Mucosa of stomach (tissue), 1 donor: Measurements from ENCODE around the gene BCAS1.

Experiments used
- H3K27me3 ChIP-seq: one replicate; pipeline ENCODE4 v1.7.0; 2013; ENCODE audit warnings: mild to moderate bottlenecking, low read length; ENCODE audit not compliant: control insufficient read depth, insufficient read depth
- H3K36me3 ChIP-seq: one replicate; pipeline ENCODE4 v1.7.0; 2013; ENCODE audit warnings: low read length; ENCODE audit not compliant: control insufficient read depth, insufficient read depth
- H3K4me1 ChIP-seq: one replicate; pipeline ENCODE4 v1.7.0; 2013; ENCODE audit warnings: mild to moderate bottlenecking, low read length; ENCODE audit not compliant: control insufficient read depth, insufficient read depth
- H3K4me3 ChIP-seq: one replicate; pipeline ENCODE4 v1.7.0; 2013; ENCODE audit warnings: low read length
- H3K9ac ChIP-seq: one replicate; pipeline ENCODE4 v1.7.0; 2013; ENCODE audit warnings: mild to moderate bottlenecking, low read length, moderate library complexity
- H3K9me3 ChIP-seq: one replicate; pipeline ENCODE4 v1.7.0; 2013; ENCODE audit warnings: mild to moderate bottlenecking, low read length, moderate library complexity; ENCODE audit not compliant: control insufficient read depth
- donor health status: Pancreatic carcinoma.

The BCAS1 gene

DNA sequence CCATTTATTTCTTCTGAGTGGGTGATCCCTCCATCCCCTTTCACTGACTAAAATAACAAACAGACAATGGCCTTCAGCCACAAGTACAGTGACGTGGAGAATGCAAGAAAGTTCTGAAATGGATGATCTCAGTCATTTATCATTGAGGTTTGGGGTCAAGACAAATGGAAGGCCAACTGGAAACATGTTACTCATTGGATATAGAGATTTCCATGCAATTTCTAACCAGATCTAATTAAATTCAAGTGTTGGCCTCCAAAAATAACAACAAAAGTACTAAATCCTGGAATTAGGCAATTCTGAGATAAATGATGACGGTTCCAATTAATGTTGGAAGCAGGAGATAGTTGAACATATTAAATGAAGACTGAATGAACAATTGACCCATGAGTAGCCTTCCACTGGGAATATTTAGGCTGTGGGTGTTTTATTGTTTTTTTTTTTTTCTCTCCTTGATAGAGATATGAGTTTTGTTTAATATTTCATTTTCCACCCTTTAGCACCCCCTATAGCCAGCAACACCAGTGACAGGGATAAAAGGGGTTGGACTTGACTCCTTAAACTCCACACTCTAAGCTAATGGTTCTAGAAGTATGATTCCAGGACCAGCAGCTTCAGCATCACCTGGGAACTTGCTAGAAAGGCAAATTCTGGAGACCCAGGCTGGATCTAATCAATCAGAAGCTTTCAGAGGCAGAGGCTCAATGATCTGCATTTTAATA lies 112.8 kb downstream of the BCAS1 start:
- Histone ChIP-seq H3K27me3 (no peaks in the 10 kb centered on the region), H3K4me1 (no peaks in the 10 kb centered on the region), H3K36me3 (no peaks in the 10 kb centered on the region), H3K9me3 (no peaks in the 10 kb centered on the region), H3K9ac (no peak overlapping the region), H3K4me3 (no peak overlapping the region)

DNA sequence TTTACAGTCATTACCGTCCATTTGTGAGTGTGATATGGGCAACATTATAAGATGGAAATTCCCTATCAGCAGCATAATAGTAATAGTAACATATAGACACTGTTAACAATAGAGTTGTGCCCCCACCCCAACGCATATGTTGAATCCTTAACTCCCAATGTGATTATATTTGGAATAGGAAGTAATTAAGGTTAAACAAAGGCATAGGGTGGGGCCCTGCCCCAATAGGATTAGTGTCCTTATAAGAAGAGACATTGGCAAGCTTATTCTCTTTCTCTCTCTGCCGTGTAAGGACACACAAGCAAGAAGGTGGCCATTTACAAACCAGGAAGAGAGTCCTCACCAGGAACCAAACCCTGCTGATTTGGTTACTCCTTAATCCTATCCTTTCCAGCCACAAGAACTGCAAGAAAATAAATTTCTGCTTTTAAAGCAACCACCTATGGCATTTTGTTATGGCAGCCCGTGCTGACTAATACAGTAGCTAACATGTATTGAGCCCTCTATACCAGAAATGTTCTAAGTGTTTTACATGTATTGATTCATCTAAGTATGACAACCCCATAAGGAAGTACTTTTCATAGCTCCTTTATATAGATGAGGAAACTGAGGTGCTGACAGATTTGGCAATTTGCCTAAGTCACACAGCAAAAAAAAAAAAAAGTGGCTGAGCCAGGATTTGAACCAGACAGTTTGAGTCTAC lies 114.2 kb downstream of the BCAS1 start:
- no peaks in the 10 kb centered on the region for H3K4me1 ChIP-seq
- no peak overlapping the region for H3K4me3 ChIP-seq
- H3K36me3 ChIP-seq: no peaks in the 10 kb centered on the region
- no peaks in the 10 kb centered on the region for H3K9me3 ChIP-seq
- H3K27me3 ChIP-seq: no peaks in the 10 kb centered on the region
- H3K9ac ChIP-seq: no peak overlapping the region

DNA sequence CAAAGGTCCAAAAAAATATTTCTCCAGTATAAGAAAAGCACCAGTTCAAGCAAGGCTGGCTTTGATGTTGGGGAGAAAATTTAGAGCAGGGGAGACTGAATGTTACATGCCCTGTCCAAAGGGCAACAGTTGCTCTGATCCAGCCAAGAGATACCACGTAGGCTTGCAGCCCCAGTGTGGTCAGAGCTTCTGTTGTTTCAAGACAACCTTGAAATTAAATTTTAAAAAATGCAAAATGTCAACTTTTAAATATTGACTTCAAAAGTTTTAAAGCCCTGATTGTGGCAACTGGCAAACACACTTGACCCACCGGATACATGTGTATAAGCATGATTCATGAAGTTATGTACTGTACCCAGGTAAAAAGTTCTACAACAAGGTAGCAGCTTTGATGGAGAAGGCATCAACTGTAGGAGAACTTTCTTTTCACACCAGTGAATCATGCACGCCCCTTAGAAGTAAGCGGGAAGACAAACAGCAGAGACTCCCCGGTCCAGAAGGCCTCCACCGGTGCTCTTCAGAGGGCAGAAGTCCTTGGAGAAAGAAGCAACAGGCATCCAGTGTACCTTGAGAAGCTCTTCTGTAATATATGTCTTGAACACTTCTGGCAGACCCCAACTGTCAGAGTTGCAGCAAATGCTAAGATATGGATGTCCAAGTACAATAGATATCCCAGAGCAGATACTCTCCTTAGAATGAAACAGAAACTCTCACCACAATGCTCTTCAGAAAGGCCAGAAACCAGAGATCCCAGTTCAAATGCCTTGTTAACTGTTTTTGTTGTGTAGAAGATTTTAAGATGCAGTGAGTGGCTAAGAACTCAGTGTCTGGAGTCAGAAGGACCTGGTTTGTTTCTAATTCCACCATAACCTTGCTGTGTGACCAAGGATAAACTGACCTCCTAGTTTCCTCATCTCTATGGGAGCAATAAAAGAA lies 115.4 kb downstream of the BCAS1 start:
- Histone ChIP-seq H3K4me1 (no peaks in the 10 kb centered on the region), H3K4me3 (no peak overlapping the region), H3K27me3 (no peaks in the 10 kb centered on the region), H3K36me3 (no peaks in the 10 kb centered on the region), H3K9me3 (no peaks in the 10 kb centered on the region), H3K9ac (no peak overlapping the region)

DNA sequence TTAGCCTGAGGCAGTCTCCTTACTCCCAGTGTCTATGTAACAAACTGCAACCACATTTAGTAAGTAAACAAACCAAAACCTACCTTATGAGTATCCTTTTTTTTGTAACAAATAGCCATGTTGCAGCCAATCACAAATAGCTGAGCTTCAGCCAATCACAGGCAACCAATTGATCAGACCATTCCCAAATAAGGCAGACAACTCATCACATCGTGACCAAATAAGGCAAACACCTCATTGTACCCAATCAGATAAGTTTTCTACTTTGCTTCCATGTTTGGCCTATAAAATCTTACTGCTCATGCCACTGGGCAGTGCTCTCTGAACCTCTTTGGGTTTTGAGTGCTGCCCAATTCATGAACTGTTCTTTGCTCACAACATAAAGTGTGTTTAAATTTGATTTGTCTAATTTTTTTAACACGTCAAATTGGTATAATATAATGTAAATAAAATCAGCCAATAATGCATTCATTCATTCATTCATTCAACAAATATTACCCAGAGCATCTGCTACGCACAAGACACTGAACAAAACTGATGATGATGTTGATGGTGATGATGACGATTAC lies 117.8 kb downstream of the BCAS1 start:
- peaks cover 8% of the 10 kb centered on the region for H3K4me1 ChIP-seq
- H3K9ac ChIP-seq: no peak overlapping the region
- peaks cover 4% of the 10 kb centered on the region for H3K36me3 ChIP-seq
- H3K4me3 ChIP-seq: no peak overlapping the region
- H3K9me3 ChIP-seq: no peaks in the 10 kb centered on the region
- H3K27me3 ChIP-seq: no peaks in the 10 kb centered on the region

DNA sequence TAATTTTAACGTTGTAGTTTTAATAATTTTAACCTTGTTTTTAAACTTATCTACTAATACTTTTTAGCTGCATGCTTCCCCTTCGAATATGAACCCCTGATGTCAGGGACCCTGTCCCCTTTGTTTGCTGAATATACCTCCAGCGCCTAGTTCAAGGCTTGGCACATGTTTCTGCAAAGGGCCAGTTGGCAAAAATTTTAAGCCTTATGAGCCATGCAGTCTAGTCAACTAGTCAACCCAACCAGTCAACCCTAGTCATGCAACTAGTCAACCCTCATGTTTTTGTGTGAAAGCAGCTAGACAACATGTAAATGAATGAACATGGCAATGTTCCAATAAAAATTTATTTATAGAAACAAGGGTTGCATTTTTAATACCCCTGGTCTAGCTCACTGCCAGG lies 119.8 kb downstream of the BCAS1 start:
- no peak overlapping the region for H3K9ac ChIP-seq
- H3K36me3 ChIP-seq: peaks cover 4% of the 10 kb centered on the region
- H3K27me3 ChIP-seq: no peaks in the 10 kb centered on the region
- H3K4me3 ChIP-seq: no peak overlapping the region
- H3K9me3 ChIP-seq: no peaks in the 10 kb centered on the region
- H3K4me1 ChIP-seq: peaks cover 10% of the 10 kb centered on the region

DNA sequence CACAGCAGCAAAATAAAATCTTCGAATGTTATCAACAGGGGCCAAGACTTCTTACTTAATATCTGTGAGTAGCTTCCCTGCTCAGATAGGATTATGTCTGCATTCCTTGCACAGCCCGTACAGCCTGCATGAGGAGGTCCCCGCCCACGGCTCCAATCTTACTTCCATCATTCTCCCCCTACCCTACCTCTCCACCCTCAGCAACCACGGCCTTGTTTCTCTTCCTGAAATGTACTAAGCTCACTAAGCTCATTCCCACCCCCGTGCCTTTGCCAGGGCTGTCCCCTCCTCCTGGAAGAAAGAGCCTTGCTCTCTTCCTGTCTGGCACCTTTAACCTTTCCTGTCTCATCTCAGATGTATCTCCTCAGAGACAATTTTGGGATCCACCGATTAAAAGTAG lies 120.4 kb downstream of the BCAS1 start:
- Histone ChIP-seq H3K4me1 (peaks cover 12% of the 10 kb centered on the region), H3K9me3 (no peaks in the 10 kb centered on the region), H3K9ac (no peak overlapping the region), H3K4me3 (no peak overlapping the region), H3K27me3 (no peaks in the 10 kb centered on the region), H3K36me3 (peaks cover 4% of the 10 kb centered on the region)

DNA sequence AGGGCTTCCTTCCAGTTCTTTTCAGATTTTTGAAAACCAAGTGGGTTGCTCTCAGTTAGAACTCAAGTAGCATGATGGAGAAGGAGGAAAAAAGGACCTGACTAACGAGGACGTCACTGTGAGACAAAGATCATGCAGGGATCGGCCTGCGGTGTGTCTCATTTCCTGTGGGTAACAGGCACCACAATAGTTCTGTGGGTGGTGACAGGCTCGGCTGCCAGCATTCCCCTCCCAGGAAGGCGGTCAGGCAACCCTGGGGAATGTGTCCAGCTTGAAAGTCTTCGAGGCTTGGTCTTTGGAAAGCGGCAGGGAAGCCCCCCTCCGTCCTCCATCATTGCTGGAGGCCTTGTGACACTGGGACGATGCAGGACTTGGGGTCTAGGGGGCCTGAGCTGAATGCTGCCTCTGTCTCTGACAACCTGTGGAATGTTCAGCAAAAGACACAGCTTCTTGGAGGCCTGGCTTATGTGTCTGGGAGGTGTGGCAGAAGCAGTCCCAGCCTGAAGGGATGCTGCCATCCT lies 121.0 kb downstream of the BCAS1 start:
- no peaks in the 10 kb centered on the region for H3K27me3 ChIP-seq
- H3K36me3 ChIP-seq: peaks cover 4% of the 10 kb centered on the region
- no peak overlapping the region for H3K4me3 ChIP-seq
- H3K9me3 ChIP-seq: no peaks in the 10 kb centered on the region
- no peak overlapping the region for H3K9ac ChIP-seq
- H3K4me1 ChIP-seq: peaks cover 12% of the 10 kb centered on the region

DNA sequence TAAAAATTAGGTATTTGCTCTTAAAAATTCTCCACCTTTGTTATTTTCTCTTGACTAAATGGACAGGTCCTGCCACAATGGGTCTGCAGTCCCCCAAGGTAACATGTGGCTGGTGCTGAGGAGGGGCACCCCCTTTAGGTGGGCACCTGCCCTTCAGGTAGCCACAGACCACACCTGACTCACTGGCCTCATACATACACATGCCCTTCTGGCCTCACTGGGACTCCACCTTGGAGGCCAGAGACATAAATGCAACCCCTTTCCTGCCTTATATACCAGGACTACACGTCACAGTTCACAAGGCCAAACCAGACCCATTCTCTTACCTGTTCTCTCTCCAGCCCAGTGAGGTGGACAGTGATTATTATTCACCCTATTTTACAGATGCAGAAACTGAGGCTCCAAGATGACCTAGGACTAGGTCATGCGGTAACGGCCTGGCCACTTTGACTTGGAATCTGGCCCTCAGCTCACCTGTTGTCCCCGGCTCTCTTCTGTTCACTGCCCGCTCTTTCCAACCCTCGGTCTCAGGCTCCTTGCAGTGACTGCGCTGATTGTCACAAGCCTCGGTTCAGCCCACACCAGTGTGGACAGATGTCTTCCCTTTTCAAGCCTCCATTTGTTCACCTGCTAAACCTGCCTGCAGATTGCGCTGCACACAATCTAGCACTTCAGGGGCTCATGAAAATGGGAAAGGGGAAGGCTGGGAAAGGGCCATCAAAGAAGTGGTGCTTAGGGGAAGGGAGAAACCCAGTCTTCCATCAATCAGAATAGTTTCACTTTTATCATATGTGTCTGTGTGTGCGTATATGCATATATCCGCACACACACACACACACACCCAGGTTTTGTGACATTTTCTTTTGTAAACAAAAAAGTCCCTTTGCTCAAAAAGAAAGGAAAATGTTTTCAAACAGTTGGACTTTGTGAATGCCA lies 121.7 kb downstream of the BCAS1 start:
- Histone ChIP-seq H3K9me3 (no peaks in the 10 kb centered on the region), H3K4me1 (peaks cover 17% of the 10 kb centered on the region), H3K36me3 (peaks cover 4% of the 10 kb centered on the region), H3K27me3 (no peaks in the 10 kb centered on the region), H3K4me3 (no peak overlapping the region), H3K9ac (no peak overlapping the region)

DNA sequence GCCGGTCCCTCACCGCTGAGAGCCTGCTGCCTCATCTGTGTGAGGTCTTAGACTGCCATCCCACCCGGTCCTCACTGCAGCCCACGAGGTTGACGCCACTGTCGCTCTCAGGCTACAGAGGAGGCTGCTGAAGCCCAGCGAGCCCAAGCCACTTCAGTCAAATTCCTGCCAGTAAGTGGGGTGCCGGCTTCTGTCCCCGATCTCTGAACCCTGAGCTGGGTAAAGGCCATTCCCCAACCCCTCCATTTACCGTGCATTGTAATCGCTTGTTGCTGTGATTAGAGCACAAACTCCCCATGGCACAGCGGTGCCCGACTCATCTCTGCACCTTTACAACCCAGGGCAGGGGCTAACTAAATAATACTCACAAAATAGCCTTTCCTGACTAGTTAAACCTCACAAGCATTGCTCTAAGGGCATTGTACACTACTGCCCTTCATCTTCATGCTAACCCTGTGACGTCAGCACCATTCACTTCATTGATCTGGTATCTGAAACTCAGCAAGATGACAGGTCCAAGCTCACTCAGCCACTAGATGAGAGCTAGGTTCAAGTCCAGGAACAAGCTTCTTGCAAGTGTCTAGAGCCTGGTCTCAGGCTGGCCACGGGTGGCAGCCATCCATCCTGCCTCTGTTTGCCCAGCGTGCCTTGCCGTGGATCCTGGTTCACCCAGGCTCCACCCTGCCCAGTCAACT lies 122.7 kb downstream of the BCAS1 start:
- Histone ChIP-seq H3K9ac (no peak overlapping the region), H3K9me3 (no peaks in the 10 kb centered on the region), H3K27me3 (no peaks in the 10 kb centered on the region), H3K4me1 (peaks cover 22% of the 10 kb centered on the region), H3K36me3 (peaks cover 4% of the 10 kb centered on the region), H3K4me3 (no peak overlapping the region)

DNA sequence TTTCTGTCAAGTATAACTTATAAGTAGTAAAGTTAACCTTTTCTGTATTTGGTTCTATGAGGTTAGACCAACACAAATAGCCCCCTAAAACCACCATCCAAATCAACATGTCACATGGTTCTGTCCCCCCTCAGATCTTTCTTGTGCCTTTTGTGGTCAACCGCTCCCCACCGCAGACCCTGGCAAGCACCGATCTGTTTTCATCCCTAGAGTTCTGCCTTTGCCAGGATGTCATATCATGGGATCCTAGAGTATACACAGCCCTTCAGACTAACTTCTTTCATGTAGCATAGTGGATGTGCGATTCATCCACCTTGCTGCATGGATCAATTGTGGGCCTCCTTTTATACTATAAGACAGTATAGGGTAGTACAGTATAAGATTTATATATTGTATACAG lies 124.3 kb downstream of the BCAS1 start:
- Histone ChIP-seq H3K36me3 (peaks cover 4% of the 10 kb centered on the region), H3K4me1 (peaks cover 22% of the 10 kb centered on the region), H3K9me3 (no peaks in the 10 kb centered on the region), H3K27me3 (no peaks in the 10 kb centered on the region), H3K4me3 (no peak overlapping the region), H3K9ac (no peak overlapping the region)
